Suprapubic skin (tissue), 4 donors: ENCODE data around the gene SLC6A19. TPM values are rescaled to one million over a fixed set of nuclear protein-coding genes. Genes with fewer than 3 reads are reported as not detected.

Experiments used
- DNase-seq, 2 donors: peaks; one replicate each; pipeline ENCODE4 v3.0.0-alpha.2; 2019; ENCODE audit warnings: low spot score in 2 of 2
- H3K27ac ChIP-seq: fragments of 200-600 bp; sonication (generic); one replicate; pipeline ENCODE4 v1.5.1; 2019
- H3K27me3 ChIP-seq: fragments of 200-600 bp; sonication (generic); one replicate; pipeline ENCODE4 v1.5.1; 2019
- H3K36me3 ChIP-seq: fragments of 200-600 bp; sonication (generic); one replicate; pipeline ENCODE4 v1.5.1; 2019
- H3K4me1 ChIP-seq: fragments of 200-600 bp; sonication (generic); one replicate; pipeline ENCODE4 v1.5.1; 2019
- H3K4me3 ChIP-seq: fragments of 200-600 bp; sonication (generic); one replicate; pipeline ENCODE4 v1.5.1; 2019; ENCODE audit warnings: mild to moderate bottlenecking
- H3K9me3 ChIP-seq: fragments of 200-600 bp; sonication (generic); one replicate; pipeline ENCODE4 v1.5.1; 2019
- CTCF ChIP-seq, 2 donors: fragments of 200-600 bp in 1 of 2; fragments of 450-650 bp in 1 of 2; sonication (generic) in 1 of 2; IDR thresholded peaks; one replicate each; pipeline ENCODE4 v1.5.1; 2016 to 2019; ENCODE audit warnings: antibody characterized with exemption in 2 of 2, mild to moderate bottlenecking in 1 of 2, moderate library complexity in 1 of 2
- EP300 ChIP-seq: sonication (generic); formaldehyde crosslinking; IDR thresholded peaks from one replicate; pipeline ENCODE4 v1.6.1; 2017; ENCODE audit warnings: antibody characterized with exemption
- POLR2A ChIP-seq, 2 donors: fragments of 450-650 bp; IDR thresholded peaks; one replicate each; pipeline ENCODE4 v1.6.1; 2017; ENCODE audit warnings: antibody characterized with exemption in 2 of 2, mild to moderate bottlenecking in 2 of 2, moderate library complexity in 2 of 2
- POLR2AphosphoS5 ChIP-seq, 3 donors: sonication (generic); formaldehyde crosslinking; IDR thresholded peaks; one replicate each; pipeline ENCODE4 v1.6.1; 2017; ENCODE audit warnings: antibody characterized with exemption in 3 of 3
- WGBS: methylation state at CpG from one replicate; pipeline ENCODE4 v1.1.5; 2018; 5-methylcytosine and 5-hydroxymethylcytosine counted together
- total RNA-seq, 4 donors: library from RNA; depleted of rRNA; stranded (reverse); fragments of >200 nt; gene quantifications; one replicate each; pipeline ENCODE4 v1.1.0, GENCODE V29; 2016

SLC6A19 gene
- total RNA-seq, 4 donors from 2014 or later, result 0.23 TPM; not detected in 3

- no peak for DNase-seq
- Histone ChIP-seq H3K27me3 (peaks cover 32% of the 10 kb centered on the region), H3K4me1 (no peaks in the 10 kb centered on the region), H3K27ac (no peak overlapping the region), H3K36me3 (no peaks in the 10 kb centered on the region), H3K4me3 (no peak overlapping the region), H3K9me3 (no peaks in the 10 kb centered on the region)
- 82% methylated on average over 18 of the region's 18 CpGs for WGBS
- TF ChIP-seq POLR2AphosphoS5 (IDR thresholded peaks at IDR 0.05) (no peak), CTCF (IDR thresholded peaks at IDR 0.05) (no peak), EP300 (no peak), POLR2A (IDR thresholded peaks at IDR 0.05) (no peak)
Observed at GRCh38 chr5:1212881-1213280, 11.5 kb downstream of the SLC6A19 start.

GRCh38 chr5:1213508-1214162 is 12.2 kb downstream of the SLC6A19 start:
- no peak overlapping the region for H3K4me3 ChIP-seq
- WGBS, result no CpG with 5 or more reads among the region's 25 CpGs
- no peaks in the 10 kb centered on the region for H3K36me3 ChIP-seq
- no peak overlapping the region for H3K27ac ChIP-seq
- no peaks in the 10 kb centered on the region for H3K9me3 ChIP-seq
- H3K27me3 ChIP-seq, result peaks cover 31% of the 10 kb centered on the region
- no peak for DNase-seq
- no peaks in the 10 kb centered on the region for H3K4me1 ChIP-seq
- TF ChIP-seq CTCF (IDR thresholded peaks at IDR 0.05), result no peak

GRCh38 chr5:1214163-1214935 is 13.0 kb downstream of the SLC6A19 start:
- H3K36me3 ChIP-seq, result no peaks in the 10 kb centered on the region
- H3K4me1 ChIP-seq, result no peaks in the 10 kb centered on the region
- H3K27me3 ChIP-seq, result peaks cover 34% of the 10 kb centered on the region
- TF ChIP-seq EP300 (no peak), POLR2A (IDR thresholded peaks at IDR 0.05) (no peak), CTCF (IDR thresholded peaks at IDR 0.05) (no peak), POLR2AphosphoS5 (IDR thresholded peaks at IDR 0.05) (no peak)
- no peak overlapping the region for H3K27ac ChIP-seq
- DNase-seq, result no peak
- no peaks in the 10 kb centered on the region for H3K9me3 ChIP-seq
- WGBS, result 66% methylated on average over 14 of the region's 22 CpGs
- no peak overlapping the region for H3K4me3 ChIP-seq

- Histone ChIP-seq H3K36me3 (no peaks in the 10 kb centered on the region), H3K4me1 (no peaks in the 10 kb centered on the region), H3K9me3 (no peaks in the 10 kb centered on the region), H3K4me3 (no peak overlapping the region), H3K27me3 (peaks cover 34% of the 10 kb centered on the region), H3K27ac (no peak overlapping the region)
- DNase-seq, result no peak
- WGBS, result 53% methylated on average over 2 of the region's 2 CpGs
- TF ChIP-seq CTCF (IDR thresholded peaks at IDR 0.05), result no peak
- no peak for TF ChIP-seq EP300
- no peak for TF ChIP-seq POLR2AphosphoS5 (IDR thresholded peaks at IDR 0.05)
- no peak for TF ChIP-seq POLR2A (IDR thresholded peaks at IDR 0.05)
Observed at GRCh38 chr5:1214936-1215220, 13.5 kb downstream of the SLC6A19 start.

GRCh38 chr5:1215320-1216096 is 14.1 kb downstream of the SLC6A19 start:
- H3K27me3 ChIP-seq, result peaks cover 34% of the 10 kb centered on the region
- WGBS, result 94% methylated on average over 23 of the region's 23 CpGs

More at GRCh38 chr5:1215320-1216096, 14.1 kb downstream of the SLC6A19 start:
- no peak for TF ChIP-seq EP300
- TF ChIP-seq POLR2A (IDR thresholded peaks at IDR 0.05), result no peak
- no peak for TF ChIP-seq CTCF (IDR thresholded peaks at IDR 0.05)
- no peak for TF ChIP-seq POLR2AphosphoS5 (IDR thresholded peaks at IDR 0.05)
- no peaks in the 10 kb centered on the region for H3K4me1 ChIP-seq
- no peaks in the 10 kb centered on the region for H3K36me3 ChIP-seq
- H3K27ac ChIP-seq, result no peak overlapping the region
- DNase-seq, result no peak
- H3K4me3 ChIP-seq, result no peak overlapping the region
- H3K9me3 ChIP-seq, result no peaks in the 10 kb centered on the region
